Mesenchymal stem cell (in vitro differentiated cells and primary cell): ENCODE results near the gene TMEM59L.

Experiments used
- DNase-seq: peaks from one replicate; pipeline ENCODE4 v3.0.0-alpha.2; 2013
- H2AFZ ChIP-seq: one replicate; pipeline ENCODE4 v1.6.1; 2013; ENCODE audit warnings: low read depth, mild to moderate bottlenecking, control low read depth, inconsistent platforms, low read length, moderate library complexity
- H2AK5ac ChIP-seq: 2 replicates; pipeline ENCODE4 v1.6.1; 2013; ENCODE audit warnings: low read length, moderate library complexity, mild to moderate bottlenecking, inconsistent platforms; ENCODE audit not compliant: severe bottlenecking
- H2BK120ac ChIP-seq: one replicate; pipeline ENCODE4 v1.6.1; 2013; ENCODE audit warnings: low read depth, mild to moderate bottlenecking, inconsistent platforms, low read length, moderate library complexity
- H2BK12ac ChIP-seq, 2 experiments: one replicate each; pipeline ENCODE4 v1.6.1; 2013; ENCODE audit warnings: inconsistent platforms in 2 of 2, low read length in 2 of 2, mild to moderate bottlenecking in 2 of 2, moderate library complexity in 2 of 2, control low read depth in 1 of 2
- H2BK15ac ChIP-seq: one replicate; pipeline ENCODE4 v1.6.1; 2013; ENCODE audit warnings: mild to moderate bottlenecking, low read depth, inconsistent platforms; ENCODE audit not compliant: poor library complexity, severe bottlenecking
- H2BK5ac ChIP-seq: 2 replicates; pipeline ENCODE4 v1.6.1; 2013; ENCODE audit warnings: low read depth, mild to moderate bottlenecking, low read length, control low read depth, inconsistent platforms; ENCODE audit not compliant: poor library complexity, severe bottlenecking
- H3K14ac ChIP-seq, 2 experiments: one replicate each; pipeline ENCODE4 v1.6.1; 2013; ENCODE audit warnings: inconsistent platforms in 2 of 2, low read length in 2 of 2, control low read depth in 1 of 2, mild to moderate bottlenecking in 1 of 2, moderate library complexity in 1 of 2
- H3K18ac ChIP-seq, 2 experiments: one replicate each; pipeline ENCODE4 v1.6.1; 2013; ENCODE audit warnings: inconsistent platforms in 2 of 2, low read length in 2 of 2, control low read depth in 1 of 2, low read depth in 1 of 2, mild to moderate bottlenecking in 1 of 2
- H3K23ac ChIP-seq, 2 experiments: one replicate each; pipeline ENCODE4 v1.6.1; 2013; ENCODE audit warnings: inconsistent platforms in 2 of 2, low read length in 2 of 2, mild to moderate bottlenecking in 2 of 2, moderate library complexity in 2 of 2, control low read depth in 1 of 2
- H3K27ac ChIP-seq: 2 replicates; pipeline ENCODE4 v1.5.1; 2013; ENCODE audit warnings: mild to moderate bottlenecking, moderate library complexity, low read length, control low read depth, inconsistent platforms; ENCODE audit not compliant: poor library complexity, severe bottlenecking
- H3K27me3 ChIP-seq, 2 experiments: 2 replicates each; pipeline versions ENCODE4 v1.6.1 to v1.7.0; 2013; ENCODE audit warnings: low read length in 2 of 2, mild to moderate bottlenecking in 2 of 2, moderate library complexity in 2 of 2, control low read depth in 1 of 2, inconsistent platforms in 1 of 2; ENCODE audit not compliant: control insufficient read depth in 1 of 2, insufficient read depth in 1 of 2
- H3K36me3 ChIP-seq, 2 experiments: 2 replicates each; pipeline versions ENCODE4 v1.6.1 to v1.7.0; 2013; ENCODE audit warnings: low read length in 2 of 2, control low read depth in 1 of 2, inconsistent platforms in 1 of 2, low read depth in 1 of 2, mild to moderate bottlenecking in 1 of 2; ENCODE audit not compliant: insufficient read depth in 2 of 2, control insufficient read depth in 1 of 2
- H3K4ac ChIP-seq, 2 experiments: one replicate each; pipeline ENCODE4 v1.6.1; 2013; ENCODE audit warnings: inconsistent platforms in 2 of 2, low read length in 2 of 2, mild to moderate bottlenecking in 2 of 2, moderate library complexity in 2 of 2, control low read depth in 1 of 2, low read depth in 1 of 2
- H3K4me1 ChIP-seq: 2 replicates; pipeline ENCODE4 v1.6.1; 2013; ENCODE audit warnings: low read depth, low read length, control low read depth; ENCODE audit not compliant: control insufficient read depth, insufficient read depth
- H3K4me2 ChIP-seq: 2 replicates; pipeline ENCODE4 v1.6.1; 2013; ENCODE audit warnings: low read length, mild to moderate bottlenecking, inconsistent platforms; ENCODE audit not compliant: poor library complexity, severe bottlenecking
- H3K4me3 ChIP-seq, 2 experiments: 2 replicates each; pipeline versions ENCODE4 v1.5.1 to v1.7.0; 2013; ENCODE audit warnings: low read length in 2 of 2, mild to moderate bottlenecking in 2 of 2, control low read depth in 1 of 2, low read depth in 1 of 2; ENCODE audit not compliant: insufficient read depth in 1 of 2
- H3K79me1 ChIP-seq: replicated peaks from 2 replicates; pipeline ENCODE4 v1.6.1; 2013; ENCODE audit warnings: mild to moderate bottlenecking, control low read depth, low read length, inconsistent platforms; ENCODE audit not compliant: poor library complexity, severe bottlenecking
- H3K9ac ChIP-seq: 2 replicates; pipeline ENCODE4 v1.7.0; 2013; ENCODE audit warnings: mild to moderate bottlenecking, low read length, moderate library complexity
- H3K9me3 ChIP-seq: 2 replicates; pipeline ENCODE4 v1.7.0; 2013; ENCODE audit warnings: mild to moderate bottlenecking, low read length; ENCODE audit not compliant: control insufficient read depth
- H4K8ac ChIP-seq: one replicate; pipeline ENCODE4 v1.6.1; 2013; ENCODE audit warnings: inconsistent platforms, mild to moderate bottlenecking, low read length, moderate library complexity
- H4K91ac ChIP-seq: one replicate; pipeline ENCODE4 v1.6.1; 2013; ENCODE audit warnings: mild to moderate bottlenecking, low read length, inconsistent platforms
- WGBS: methylation state at CpG from one replicate; pipeline ENCODE4 v1.1.7; 2013; ENCODE audit warnings: mixed read lengths; 5-methylcytosine and 5-hydroxymethylcytosine counted together

The TMEM59L gene

DNA sequence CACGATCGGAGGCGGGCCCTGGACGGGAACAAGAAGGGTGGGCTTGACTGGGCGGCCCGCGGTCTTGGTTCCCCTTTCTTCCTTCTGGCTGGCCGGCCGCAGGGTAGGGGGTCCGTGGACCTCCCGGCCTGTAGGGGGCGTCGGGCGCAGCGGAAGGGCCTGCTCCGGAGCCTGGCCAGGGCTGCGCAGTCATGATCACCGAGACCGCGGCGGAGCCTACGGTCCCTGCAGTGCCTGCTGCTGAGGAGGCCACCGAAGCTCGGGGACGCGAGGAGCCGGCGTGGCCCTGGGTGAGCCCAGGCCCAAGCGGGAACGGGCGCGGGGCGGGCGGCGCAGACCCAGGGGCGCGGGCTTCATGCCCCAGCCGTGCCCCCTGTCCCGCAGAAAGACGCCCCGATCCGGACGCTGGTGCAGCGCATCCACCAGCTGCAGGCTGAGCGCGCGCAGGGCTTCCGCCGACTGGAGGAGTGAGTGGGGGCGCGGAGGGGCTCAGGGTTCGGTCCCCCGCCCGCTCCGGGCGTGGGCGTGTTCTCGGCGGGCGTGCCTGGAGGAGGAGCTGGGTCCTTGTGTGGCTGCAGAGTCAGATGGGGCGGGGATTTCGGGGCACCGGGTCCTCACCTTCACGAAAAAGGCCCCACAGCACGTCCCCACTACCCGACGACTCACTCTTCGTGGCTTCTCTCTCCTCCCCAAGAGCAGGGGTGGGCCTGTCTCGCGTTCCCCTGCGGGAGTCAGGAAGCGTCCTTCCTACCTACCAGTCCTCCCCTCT, 23.9 kb upstream of the TMEM59L start, which contains the start of gene REX1BD:
REX1BD (plus strand) TSS at position 188 of the 769 bp plus-strand sequence; CDS start at position 192, 4 bp downstream.
- Histone ChIP-seq H3K14ac (peak within 1 kb of the TSS in 1 of 2 experiments; percentile 99), H3K18ac (peak within 1 kb of the TSS; percentile 97), H4K8ac (peak within 1 kb of the TSS; percentile 97), H2BK15ac (peak within 1 kb of the TSS; percentile 86), H3K36me3 (peaks cover 9 to 16% of the 10 kb centered on the region in 2 experiments), H2BK120ac (peak within 1 kb of the TSS; percentile 92), H2BK12ac (peak within 1 kb of the TSS in 1 of 2 experiments; percentile 84), H3K27ac (peak within 1 kb of the TSS; percentile 70), H3K4me3 (peak within 1 kb of the TSS; percentile 93), H3K9ac (peak within 1 kb of the TSS; percentile 89), H3K4me1 (peaks cover 28% of the 10 kb centered on the region), H2AK5ac (no peak within 1 kb of the TSS), H3K27me3 (peaks cover 0 to 3% of the 10 kb centered on the region in 2 experiments), H3K23ac (peak within 1 kb of the TSS in 1 of 2 experiments; percentile 83), H3K4me2 (peak within 1 kb of the TSS; percentile 99), H3K4ac (peak within 1 kb of the TSS; percentile 78 to 99), H2AFZ (peak within 1 kb of the TSS; percentile 98), H3K79me1 (peaks cover 2% of the 10 kb centered on the region), H4K91ac (peak within 1 kb of the TSS; percentile 88), H2BK5ac (no peak within 1 kb of the TSS), H3K9me3 (no peaks in the 10 kb centered on the region)
- peak; percentile 76 for DNase-seq
- whole genome bisulfite sequencing, result under 1% methylated on average over 46 of the region's 72 CpGs

- Histone ChIP-seq H3K9me3 (no peaks in the 10 kb centered on the region), H3K9ac (peak overlapping the region; percentile 89), H3K4me2 (peak overlapping the region; percentile 99), H2AK5ac (no peak overlapping the region), H3K4me3 (peak overlapping the region; percentile 93), H2AFZ (peak overlapping the region; percentile 72), H3K27me3 (peaks cover 0 to 3% of the 10 kb centered on the region in 2 experiments), H3K14ac (peak overlapping the region in 1 of 2 experiments; percentile 53), H3K4me1 (peaks cover 35% of the 10 kb centered on the region), H4K8ac (peak overlapping the region; percentile 97), H3K4ac (peak overlapping the region; percentile 9 to 78), H3K27ac (peak overlapping the region; percentile 70), H3K18ac (peak overlapping the region; percentile 61 to 71), H2BK5ac (no peak overlapping the region), H3K79me1 (peaks cover 2% of the 10 kb centered on the region), H3K23ac (peak overlapping the region in 1 of 2 experiments; percentile 83), H2BK120ac (no peak overlapping the region), H2BK15ac (peak overlapping the region; percentile 86), H4K91ac (peak overlapping the region; percentile 78), H2BK12ac (peak overlapping the region in 1 of 2 experiments; percentile 75), H3K36me3 (peaks cover 9 to 16% of the 10 kb centered on the region in 2 experiments)
- DNase-seq, result peak; percentile 79
- under 1% methylated on average over 52 of the region's 52 CpGs for WGBS
Measured at GRCh38 chr19:18589380-18590272, 23.0 kb upstream of the TMEM59L start.

GRCh38 chr19:18590273-18591272, 22.1 kb upstream of the TMEM59L start:
- no peak overlapping the region for H2AFZ ChIP-seq
- H4K91ac ChIP-seq, result peak overlapping the region; percentile 74
- H2BK5ac ChIP-seq, result no peak overlapping the region
- H3K79me1 ChIP-seq, result peaks cover 2% of the 10 kb centered on the region
- H3K27ac ChIP-seq, result no peak overlapping the region
- H3K9me3 ChIP-seq, result no peaks in the 10 kb centered on the region
- peak; percentile 89 for DNase-seq
- no peak overlapping the region for H2BK15ac ChIP-seq
- H3K23ac ChIP-seq, result no peak overlapping the region
- no peak overlapping the region for H2BK120ac ChIP-seq
- peak overlapping the region in 1 of 2 experiments; percentile 30 for H2BK12ac ChIP-seq
- 35% methylated on average over 40 of the region's 40 CpGs for WGBS
- peaks cover 0 to 11% of the 10 kb centered on the region in 2 experiments for H3K27me3 ChIP-seq
- peak overlapping the region; percentile 89 for H3K9ac ChIP-seq
- H3K14ac ChIP-seq, result no peak overlapping the region
- no peak overlapping the region for H3K4ac ChIP-seq
- H4K8ac ChIP-seq, result peak overlapping the region; percentile 9
- no peak overlapping the region for H2AK5ac ChIP-seq
- H3K4me1 ChIP-seq, result peaks cover 40% of the 10 kb centered on the region
- peak overlapping the region; percentile 99 for H3K4me2 ChIP-seq
- peak overlapping the region; percentile 33 to 93 for H3K4me3 ChIP-seq
- peaks cover 9 to 16% of the 10 kb centered on the region in 2 experiments for H3K36me3 ChIP-seq
- no peak overlapping the region for H3K18ac ChIP-seq
